Stomach (tissue), 9 donors: ENCODE measurements around the gene SERPINA10. TPM values are rescaled to one million over a fixed set of nuclear protein-coding genes. Genes with fewer than 3 reads are reported as not detected.

Experiments
- DNase-seq, 2 donors: peaks; one replicate each; pipeline versions ENCODE4 v3.0.0 to v3.0.0-alpha.2; 2013 to 2019
- H3K27ac ChIP-seq, 5 donors: fragments of 200-600 bp in 4 of 5; sonication (generic) in 4 of 5; one replicate each; pipeline ENCODE4 v1.5.1; 2013 to 2019; ENCODE audit warnings: mild to moderate bottlenecking in 1 of 5, moderate library complexity in 1 of 5
- H3K27me3 ChIP-seq, 3 donors: fragments of 200-600 bp; sonication (generic); one replicate each; pipeline ENCODE4 v1.5.1; 2017 to 2019; ENCODE audit warnings: mixed run types in 1 of 3
- H3K36me3 ChIP-seq, 4 donors: fragments of 200-600 bp; sonication (generic); 1 replicate in 3 of 4; 2 replicates in 1 of 4; pipeline ENCODE4 v1.5.1; 2016 to 2019
- H3K4me1 ChIP-seq, 4 donors: fragments of 200-600 bp; sonication (generic); one replicate each; pipeline ENCODE4 v1.5.1; 2016 to 2019
- H3K4me3 ChIP-seq, 4 donors: fragments of 200-600 bp; sonication (generic) in 3 of 4; one replicate each; pipeline ENCODE4 v1.5.1; 2016 to 2019; ENCODE audit warnings: mild to moderate bottlenecking in 1 of 4
- H3K9me3 ChIP-seq, 4 donors: fragments of 200-600 bp; sonication (generic); one replicate each; pipeline ENCODE4 v1.5.1; 2016 to 2019
- EP300 ChIP-seq: sonication (generic); formaldehyde crosslinking; IDR thresholded peaks from one replicate; pipeline ENCODE4 v1.6.1; 2017; ENCODE audit warnings: antibody characterized with exemption
- POLR2A ChIP-seq, 4 donors: fragments of 450-650 bp; IDR thresholded peaks; one replicate each; pipeline ENCODE4 v1.6.1; 2016; ENCODE audit warnings: antibody characterized with exemption in 4 of 4, control low read depth in 2 of 4, mild to moderate bottlenecking in 1 of 4, moderate library complexity in 1 of 4
- POLR2AphosphoS5 ChIP-seq, 3 donors: sonication (generic); formaldehyde crosslinking; IDR thresholded peaks; one replicate each; pipeline ENCODE4 v1.6.1; 2016; ENCODE audit warnings: antibody characterized with exemption in 3 of 3
- WGBS, 5 donors: extraction: QIAGEN DNeasy Blood & Tissue Kit in 3 of 5; methylation state at CpG; one replicate each; pipeline versions ENCODE4 v1.1.5 to v1.1.7; 2013 to 2018; 5-methylcytosine and 5-hydroxymethylcytosine counted together
- intact Hi-C: fragments of 100-400 bp; cut with DNase I; formaldehyde crosslinking; loops from one replicate; pipeline ENCODE4 v1.15.1; 2023; ENCODE audit warnings: low total_unique reads
- polyA plus RNA-seq, 3 donors: library from polyadenylated mRNA; stranded (reverse); fragments of 200-250 nt; gene quantifications; one replicate each; pipeline ENCODE4 v1.2.3, GENCODE V29; 2013
- total RNA-seq, 5 donors: library from RNA; depleted of rRNA; stranded (reverse); fragments of >200 nt; gene quantifications; one replicate each; pipeline versions ENCODE4 v1.1.0 to v1.2.3, GENCODE V29; 2014 to 2016
- TF ChIP-seq, protein P1 (sequence below), 7 experiments: fragments of 450-650 bp in 4 of 7; fragments of 200-600 bp in 3 of 7; sonication (generic) in 3 of 7; IDR thresholded peaks; one replicate each; pipeline ENCODE4 v1.5.1; 2016 to 2019; ENCODE audit warnings: antibody characterized with exemption in 7 of 7, control low read depth in 2 of 7, mild to moderate bottlenecking in 1 of 7
- donor health status: healthy with polysubstance abuse.
- donor health status: Bipolar disorder and iron deficiency.
- donor health status: healthy.

SERPINA10 gene
- total and polyA plus RNA-seq, 8 donors, result 0.10 to 0.37 TPM; not detected in 6

DNA sequence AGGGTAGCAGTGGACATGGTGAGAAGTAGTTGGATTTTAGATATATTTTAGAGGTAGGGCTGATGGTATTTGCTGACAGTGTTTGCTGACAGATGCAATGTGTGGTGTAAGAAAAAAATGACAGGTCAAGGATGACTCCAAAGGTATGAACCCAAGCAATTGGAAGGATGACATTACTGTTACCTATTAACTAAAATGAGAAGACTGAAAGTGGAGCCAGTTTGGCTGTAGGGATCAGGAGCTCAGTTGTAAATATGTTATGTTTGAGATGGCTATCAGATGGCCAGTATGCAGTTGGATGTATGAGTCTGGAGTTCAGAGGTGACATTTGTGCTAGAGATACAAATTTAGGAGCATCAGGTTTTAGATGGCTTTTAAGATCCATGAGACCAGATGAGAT is 47.5 kb upstream of the SERPINA10 start:
- DNase-seq, result no peak
- Histone ChIP-seq H3K9me3 (no peaks in the 10 kb centered on the region), H3K27ac (no peak overlapping the region), H3K4me3 (no peak overlapping the region), H3K4me1 (peaks cover 0 to 17% (median 8%) of the 10 kb centered on the region in 4 donors), H3K27me3 (peaks cover 0 to 4% (median 0%) of the 10 kb centered on the region in 3 donors), H3K36me3 (no peaks in the 10 kb centered on the region)
- TF ChIP-seq POLR2AphosphoS5 (IDR thresholded peaks at IDR 0.05) (no peak), EP300 (no peak), POLR2A (IDR thresholded peaks at IDR 0.05) (no peak)
- TF ChIP-seq, protein P1, sequence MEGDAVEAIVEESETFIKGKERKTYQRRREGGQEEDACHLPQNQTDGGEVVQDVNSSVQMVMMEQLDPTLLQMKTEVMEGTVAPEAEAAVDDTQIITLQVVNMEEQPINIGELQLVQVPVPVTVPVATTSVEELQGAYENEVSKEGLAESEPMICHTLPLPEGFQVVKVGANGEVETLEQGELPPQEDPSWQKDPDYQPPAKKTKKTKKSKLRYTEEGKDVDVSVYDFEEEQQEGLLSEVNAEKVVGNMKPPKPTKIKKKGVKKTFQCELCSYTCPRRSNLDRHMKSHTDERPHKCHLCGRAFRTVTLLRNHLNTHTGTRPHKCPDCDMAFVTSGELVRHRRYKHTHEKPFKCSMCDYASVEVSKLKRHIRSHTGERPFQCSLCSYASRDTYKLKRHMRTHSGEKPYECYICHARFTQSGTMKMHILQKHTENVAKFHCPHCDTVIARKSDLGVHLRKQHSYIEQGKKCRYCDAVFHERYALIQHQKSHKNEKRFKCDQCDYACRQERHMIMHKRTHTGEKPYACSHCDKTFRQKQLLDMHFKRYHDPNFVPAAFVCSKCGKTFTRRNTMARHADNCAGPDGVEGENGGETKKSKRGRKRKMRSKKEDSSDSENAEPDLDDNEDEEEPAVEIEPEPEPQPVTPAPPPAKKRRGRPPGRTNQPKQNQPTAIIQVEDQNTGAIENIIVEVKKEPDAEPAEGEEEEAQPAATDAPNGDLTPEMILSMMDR (IDR thresholded peaks at IDR 0.05), result no peak
- intact Hi-C loops, result no loop called here

DNA sequence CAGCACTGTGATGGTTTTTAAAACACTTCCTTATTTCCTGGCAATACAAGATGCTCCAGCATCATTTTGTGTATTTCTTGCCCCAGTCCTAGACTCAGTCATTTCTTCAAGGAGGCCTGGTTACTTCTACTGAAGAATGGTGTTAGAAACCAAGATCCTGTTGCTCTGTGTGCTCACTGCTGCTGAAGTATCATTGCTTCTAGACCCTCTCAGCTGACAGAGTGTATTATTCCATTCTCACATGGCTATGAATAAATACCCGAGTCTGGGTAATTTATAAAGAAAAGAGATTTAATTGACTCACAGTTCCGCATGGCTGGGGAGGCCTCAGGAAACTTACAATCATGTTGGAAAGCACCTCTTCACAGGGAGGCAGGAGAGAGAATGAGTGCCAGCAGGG is 45.0 kb upstream of the SERPINA10 start:
- intact Hi-C loops, result no loop called here
- no peak for DNase-seq

DNA sequence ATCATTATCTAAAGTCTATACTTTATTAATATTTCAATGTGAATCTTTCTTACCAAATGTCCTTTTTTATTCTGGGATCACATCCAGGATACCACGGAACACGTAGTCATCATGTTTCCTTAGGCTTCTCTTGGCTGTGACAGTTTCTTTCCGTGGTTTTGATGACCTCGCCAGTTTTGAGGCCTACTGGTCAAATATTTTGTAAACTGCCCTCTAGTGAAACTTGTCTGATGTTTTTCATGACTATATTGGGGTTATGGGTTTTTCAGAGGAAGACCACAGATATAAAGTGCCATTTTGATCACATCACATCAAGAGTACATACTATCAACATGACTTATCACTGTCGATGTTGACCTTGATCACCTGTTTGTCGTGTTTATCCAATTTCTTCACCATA is 44.2 kb upstream of the SERPINA10 start:
- WGBS, 5 donors, result 75 to 90% (median 80%) methylated on average over 6 of the region's 6 CpGs
- no peaks in the 10 kb centered on the region for H3K9me3 ChIP-seq
- intact Hi-C loops, result no loop called here

More for the DNA sequence above, 45.0 kb upstream of the SERPINA10 start:
- Histone ChIP-seq H3K36me3 (no peaks in the 10 kb centered on the region), H3K4me1 (peaks cover 0 to 15% (median 8%) of the 10 kb centered on the region in 4 donors), H3K27ac (no peak overlapping the region), H3K9me3 (no peaks in the 10 kb centered on the region), H3K27me3 (peaks cover 0 to 4% (median 0%) of the 10 kb centered on the region in 3 donors), H3K4me3 (no peak overlapping the region)
- WGBS, 5 donors, result 75 to 90% (median 86%) methylated on average over 2 of the region's 2 CpGs
- TF ChIP-seq, protein P1 (IDR thresholded peaks at IDR 0.05), result no peak
- TF ChIP-seq EP300 (no peak), POLR2AphosphoS5 (IDR thresholded peaks at IDR 0.05) (no peak), POLR2A (IDR thresholded peaks at IDR 0.05) (no peak)

DNA sequence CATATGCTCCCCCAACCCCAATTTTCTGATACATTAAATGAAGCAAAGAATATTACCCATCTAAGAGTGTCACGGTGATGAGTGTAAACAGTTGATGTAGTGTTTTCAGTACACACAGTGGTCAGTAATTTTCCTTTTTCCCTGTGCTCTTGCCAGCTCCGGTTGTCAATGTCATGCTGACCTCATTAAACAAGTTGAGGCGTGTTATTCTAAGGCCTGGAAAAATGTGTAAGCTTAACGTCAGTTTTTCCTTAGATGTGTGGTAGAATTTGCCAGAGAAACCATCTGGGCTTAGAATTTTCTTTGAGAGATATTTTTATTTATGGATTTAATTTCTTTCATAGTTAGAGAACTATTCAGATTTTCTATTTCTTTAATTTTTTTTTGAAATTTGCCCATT is 41.8 kb upstream of the SERPINA10 start:
- Histone ChIP-seq H3K36me3 (no peaks in the 10 kb centered on the region), H3K27me3 (peaks cover 0 to 4% (median 0%) of the 10 kb centered on the region in 3 donors), H3K4me1 (no peaks in the 10 kb centered on the region), H3K4me3 (no peak overlapping the region), H3K27ac (no peak overlapping the region), H3K9me3 (no peaks in the 10 kb centered on the region)
- intact Hi-C loops, result no loop called here
- 47 to 62% (median 55%) methylated on average over 4 of the region's 4 CpGs for WGBS, 5 donors
- TF ChIP-seq POLR2AphosphoS5 (IDR thresholded peaks at IDR 0.05) (no peak), EP300 (no peak), POLR2A (IDR thresholded peaks at IDR 0.05) (no peak)
- TF ChIP-seq, protein P1 (IDR thresholded peaks at IDR 0.05), result no peak
- DNase-seq, result no peak

More for the DNA sequence above, 44.2 kb upstream of the SERPINA10 start:
- no peak overlapping the region for H3K4me3 ChIP-seq
- H3K36me3 ChIP-seq, result no peaks in the 10 kb centered on the region
- H3K27me3 ChIP-seq, result peaks cover 0 to 4% (median 0%) of the 10 kb centered on the region in 3 donors
- no peak overlapping the region for H3K27ac ChIP-seq
- peaks cover 0 to 7% (median 4%) of the 10 kb centered on the region in 4 donors for H3K4me1 ChIP-seq
- TF ChIP-seq, protein P1 (IDR thresholded peaks at IDR 0.05), result no peak
- TF ChIP-seq EP300 (no peak), POLR2AphosphoS5 (IDR thresholded peaks at IDR 0.05) (no peak), POLR2A (IDR thresholded peaks at IDR 0.05) (no peak)
- no peak for DNase-seq
